Measurements from ENCODE around the gene FSTL4. TPM values are rescaled to one million over a fixed set of nuclear protein-coding genes. Genes with fewer than 3 reads are reported as not detected.
"Not testable (repeated sequence)": the region's sequence is repeated elsewhere in the genome, so short reads cannot be mapped to it uniquely, and the experiment has no call there.

The FSTL4 gene
- total RNA-seq, 4 donors from 2014 or later = 0.18 to 0.27 (median 0.20) TPM; not detected in 1

DNA sequence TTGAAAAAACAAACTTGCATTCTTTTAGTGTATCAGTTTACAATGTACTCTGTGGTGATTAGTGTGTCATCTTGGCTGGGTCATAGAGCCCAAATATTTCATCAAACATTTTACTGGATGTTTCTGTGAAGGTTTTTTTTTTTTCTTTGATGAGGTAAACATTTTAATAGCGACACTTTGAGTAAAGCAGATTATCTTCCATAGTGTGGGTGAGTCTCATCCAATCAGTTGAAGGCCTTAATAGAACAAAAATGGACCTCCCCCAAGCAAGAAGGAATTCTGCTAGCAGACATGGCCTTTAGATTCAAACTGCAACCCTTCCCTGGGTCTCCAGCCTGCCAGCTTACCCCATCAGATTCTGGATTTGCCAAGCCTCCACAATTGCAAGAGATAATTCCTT, 72.5 kb downstream of the FSTL4 start:
- in situ Hi-C loops (cut with MboI; ENCODE audit: low sequenced_read_pairs in 4 of 4) = no loop called here
- no peak for TF ChIP-seq POLR2A (IDR thresholded peaks at IDR 0.05)
- TF ChIP-seq, protein P1, sequence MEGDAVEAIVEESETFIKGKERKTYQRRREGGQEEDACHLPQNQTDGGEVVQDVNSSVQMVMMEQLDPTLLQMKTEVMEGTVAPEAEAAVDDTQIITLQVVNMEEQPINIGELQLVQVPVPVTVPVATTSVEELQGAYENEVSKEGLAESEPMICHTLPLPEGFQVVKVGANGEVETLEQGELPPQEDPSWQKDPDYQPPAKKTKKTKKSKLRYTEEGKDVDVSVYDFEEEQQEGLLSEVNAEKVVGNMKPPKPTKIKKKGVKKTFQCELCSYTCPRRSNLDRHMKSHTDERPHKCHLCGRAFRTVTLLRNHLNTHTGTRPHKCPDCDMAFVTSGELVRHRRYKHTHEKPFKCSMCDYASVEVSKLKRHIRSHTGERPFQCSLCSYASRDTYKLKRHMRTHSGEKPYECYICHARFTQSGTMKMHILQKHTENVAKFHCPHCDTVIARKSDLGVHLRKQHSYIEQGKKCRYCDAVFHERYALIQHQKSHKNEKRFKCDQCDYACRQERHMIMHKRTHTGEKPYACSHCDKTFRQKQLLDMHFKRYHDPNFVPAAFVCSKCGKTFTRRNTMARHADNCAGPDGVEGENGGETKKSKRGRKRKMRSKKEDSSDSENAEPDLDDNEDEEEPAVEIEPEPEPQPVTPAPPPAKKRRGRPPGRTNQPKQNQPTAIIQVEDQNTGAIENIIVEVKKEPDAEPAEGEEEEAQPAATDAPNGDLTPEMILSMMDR (IDR thresholded peaks at IDR 0.05 in 4 of 5, conservative IDR thresholded peaks at IDR 0.05 in 1 of 5) = no peak
- Histone ChIP-seq H3K36me3 (no peaks in the 10 kb centered on the region), H3K4me1 (no peaks in the 10 kb centered on the region), H3K27ac (no peak overlapping the region), H3K4me3 (no peak overlapping the region), H3K9me3 (no peaks in the 10 kb centered on the region), H3K27me3 (no peaks in the 10 kb centered on the region)
- ATAC-seq (no peak), DNase-seq (no peak)
- intact Hi-C loops (cut with DNase I; ENCODE audit: low total_unique reads) = no loop called here

DNA sequence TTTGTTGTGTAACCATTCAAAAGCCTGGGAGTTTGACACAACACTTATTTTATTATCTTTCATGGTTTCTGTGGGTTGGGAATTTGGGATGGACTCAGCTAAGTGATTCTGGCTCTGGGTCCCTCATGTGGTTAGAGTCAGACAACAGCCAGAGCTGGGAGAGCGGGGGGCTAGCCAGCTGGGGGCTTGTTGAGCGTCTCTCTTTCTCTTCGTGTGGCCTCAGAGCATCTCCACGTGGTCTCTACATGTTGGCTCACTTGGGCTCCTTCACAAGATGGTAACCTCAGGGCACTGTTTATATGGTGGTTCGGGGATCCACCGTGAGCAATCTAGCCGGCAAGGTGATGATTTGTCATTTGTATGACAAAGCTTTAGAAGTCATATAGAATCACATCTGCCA, 73.6 kb downstream of the FSTL4 start:
- DNase-seq (no peak), ATAC-seq (no peak)
- no peak overlapping the region for H3K4me3 ChIP-seq
- in situ Hi-C loops (cut with MboI; ENCODE audit: low sequenced_read_pairs in 4 of 4) (no loop called here), intact Hi-C loops (cut with DNase I; ENCODE audit: low total_unique reads) (no loop called here)
- no peak overlapping the region for H3K27ac ChIP-seq
- no peaks in the 10 kb centered on the region for H3K9me3 ChIP-seq
- H3K36me3 ChIP-seq = no peaks in the 10 kb centered on the region
- H3K4me1 ChIP-seq = no peaks in the 10 kb centered on the region
- H3K27me3 ChIP-seq = no peaks in the 10 kb centered on the region
- no peak for TF ChIP-seq POLR2A (IDR thresholded peaks at IDR 0.05)
- TF ChIP-seq, protein P1 (IDR thresholded peaks at IDR 0.05 in 4 of 5, conservative IDR thresholded peaks at IDR 0.05 in 1 of 5) = no peak

DNA sequence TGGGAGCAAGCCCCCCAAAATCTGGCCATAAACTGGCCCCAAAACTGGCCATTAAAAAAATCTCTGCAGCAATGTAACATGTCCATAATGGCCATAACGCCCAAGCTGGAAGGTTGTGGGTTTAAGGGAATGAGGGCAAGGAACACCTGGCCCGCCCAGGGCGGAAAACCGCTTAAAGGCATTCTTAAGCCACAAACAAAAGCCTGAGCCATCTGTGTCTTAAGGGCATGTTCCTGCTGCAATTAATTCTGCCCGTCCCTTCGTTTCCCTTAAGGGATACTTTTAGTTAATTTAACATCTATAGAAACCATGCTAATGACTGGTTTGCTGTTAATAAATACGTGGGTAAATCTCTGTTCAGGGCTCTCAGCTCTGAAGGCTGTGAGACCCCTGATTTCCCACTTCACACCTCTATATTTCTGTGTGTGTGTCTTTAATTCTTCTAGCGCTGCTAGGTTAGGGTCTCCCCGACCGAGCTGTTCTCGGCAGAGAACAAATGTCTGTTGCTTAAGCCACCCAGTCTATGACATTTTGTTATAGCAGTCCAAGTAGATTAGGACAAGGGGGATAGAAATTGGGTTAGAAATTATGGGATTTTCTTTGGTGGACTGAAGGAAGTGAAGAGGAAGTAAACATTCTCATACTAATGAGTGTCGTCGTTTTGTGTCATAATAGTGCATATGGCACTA, 77.0 kb downstream of the FSTL4 start:
- H3K36me3 ChIP-seq; H3K27ac ChIP-seq; H3K27me3 ChIP-seq; DNase-seq; ATAC-seq; H3K9me3 ChIP-seq; H3K4me1 ChIP-seq; in situ Hi-C loops (cut with MboI; ENCODE audit: low sequenced_read_pairs in 4 of 4); intact Hi-C loops (cut with DNase I; ENCODE audit: low total_unique reads); H3K4me3 ChIP-seq: not testable (repeated sequence)

DNA sequence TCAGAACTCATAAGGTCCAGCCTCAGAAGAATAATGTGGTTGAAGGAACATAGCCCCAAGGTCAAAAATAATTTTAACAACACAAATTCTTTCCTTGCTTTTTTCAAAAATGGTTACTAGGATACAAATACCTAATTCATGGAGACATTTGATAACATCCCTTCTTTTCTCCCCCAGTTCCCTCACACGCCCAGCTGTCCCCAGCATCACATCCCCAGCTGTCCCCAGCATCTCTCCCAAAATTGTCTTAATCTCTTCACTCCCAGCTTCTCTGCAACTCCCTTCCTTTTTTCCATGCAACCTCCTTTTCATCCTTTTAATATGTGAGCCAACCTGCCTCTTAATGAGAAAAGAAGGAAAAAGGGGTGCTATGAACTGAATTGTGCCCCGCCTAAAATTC, 77.8 kb downstream of the FSTL4 start:
- intact Hi-C loops (cut with DNase I; ENCODE audit: low total_unique reads) (no loop called here), in situ Hi-C loops (cut with MboI; ENCODE audit: low sequenced_read_pairs in 4 of 4) (no loop called here)
- no peaks in the 10 kb centered on the region for H3K36me3 ChIP-seq
- H3K27ac ChIP-seq = no peak overlapping the region
- no peaks in the 10 kb centered on the region for H3K27me3 ChIP-seq
- no peak for TF ChIP-seq POLR2A (IDR thresholded peaks at IDR 0.05)
- TF ChIP-seq, protein P1 (IDR thresholded peaks at IDR 0.05 in 4 of 5, conservative IDR thresholded peaks at IDR 0.05 in 1 of 5) = no peak
- H3K4me3 ChIP-seq = no peak overlapping the region
- no peaks in the 10 kb centered on the region for H3K4me1 ChIP-seq
- ATAC-seq = no peak
- no peaks in the 10 kb centered on the region for H3K9me3 ChIP-seq
- DNase-seq = no peak

GRCh38 chr5:133533541-133533940, 78.8 kb downstream of the FSTL4 start:
- Histone ChIP-seq H3K4me1 (no peaks in the 10 kb centered on the region), H3K36me3 (no peaks in the 10 kb centered on the region), H3K27ac (no peak overlapping the region), H3K4me3 (no peak overlapping the region), H3K27me3 (no peaks in the 10 kb centered on the region), H3K9me3 (no peaks in the 10 kb centered on the region)
- DNase-seq = no peak
- no peak for ATAC-seq
- TF ChIP-seq, protein P1 (IDR thresholded peaks at IDR 0.05 in 4 of 5, conservative IDR thresholded peaks at IDR 0.05 in 1 of 5) = no peak
- TF ChIP-seq POLR2A (IDR thresholded peaks at IDR 0.05) = no peak
- in situ Hi-C loops (cut with MboI; ENCODE audit: low sequenced_read_pairs in 4 of 4) = no loop called here
- intact Hi-C loops (cut with DNase I; ENCODE audit: low total_unique reads) = no loop called here

All from gastrocnemius medialis (tissue), 4 donors.